Thyroid gland (tissue), 4 donors: ENCODE measurements around the gene GLYATL1. TPM values are rescaled to one million over a fixed set of nuclear protein-coding genes. Genes with fewer than 3 reads are reported as not detected.
"Not testable (repeated sequence)": the region's sequence is repeated elsewhere in the genome, so short reads cannot be mapped to it uniquely, and the experiment has no call there.

Experiments
- DNase-seq, 2 donors: peaks; one replicate each; pipeline ENCODE4 v3.0.0-alpha.2; 2019
- H3K27ac ChIP-seq, 3 donors: fragments of 200-600 bp; sonication (generic); 1 replicate in 2 of 3; 2 replicates in 1 of 3; pipeline ENCODE4 v1.5.1; 2016 to 2019; ENCODE audit warnings: mild to moderate bottlenecking in 1 of 3, moderate library complexity in 1 of 3
- H3K27me3 ChIP-seq: fragments of 200-600 bp; sonication (generic); one replicate; pipeline ENCODE4 v1.5.1; 2019
- H3K36me3 ChIP-seq, 2 donors: fragments of 200-600 bp; sonication (generic); one replicate each; pipeline ENCODE4 v1.5.1; 2016 to 2019
- H3K4me1 ChIP-seq, 2 donors: fragments of 200-600 bp; sonication (generic); one replicate each; pipeline ENCODE4 v1.5.1; 2017 to 2019
- H3K4me3 ChIP-seq, 3 donors: fragments of 200-600 bp; sonication (generic); replicated peaks in 1 of 3; 1 replicate in 2 of 3; 2 replicates in 1 of 3; pipeline ENCODE4 v1.5.1; 2016; ENCODE audit warnings: mild to moderate bottlenecking in 1 of 3
- H3K9me3 ChIP-seq: fragments of 200-600 bp; sonication (generic); one replicate; pipeline ENCODE4 v1.5.1; 2017
- CTCF ChIP-seq, 6 experiments: fragments of 200-600 bp in 3 of 6; fragments of 450-650 bp in 3 of 6; sonication (generic) in 3 of 6; IDR thresholded peaks; one replicate each; pipeline ENCODE4 v1.5.1; 2016 to 2019; ENCODE audit warnings: antibody characterized with exemption in 6 of 6, mild to moderate bottlenecking in 2 of 6, inconsistent platforms in 1 of 6, moderate library complexity in 1 of 6
- POLR2A ChIP-seq, 2 donors: fragments of 450-650 bp; IDR thresholded peaks; one replicate each; pipeline ENCODE4 v1.6.1; 2017; ENCODE audit warnings: antibody characterized with exemption in 2 of 2, mild to moderate bottlenecking in 2 of 2, moderate library complexity in 1 of 2
- WGBS, 2 donors: methylation state at CpG; one replicate each; pipeline ENCODE4 v1.1.5; 2017; 5-methylcytosine and 5-hydroxymethylcytosine counted together
- intact Hi-C: fragments of 100-400 bp; cut with DNase I; formaldehyde crosslinking; loops from one replicate; pipeline ENCODE4 v1.15.1; 2023
- total RNA-seq, 4 donors: library from RNA; depleted of rRNA; stranded (reverse); fragments of >200 nt; gene quantifications; one replicate each; pipeline ENCODE4 v1.2.3, GENCODE V29; 2016

GLYATL1 gene
- total RNA-seq, 4 donors from 2014 or later, result not detected

DNA sequence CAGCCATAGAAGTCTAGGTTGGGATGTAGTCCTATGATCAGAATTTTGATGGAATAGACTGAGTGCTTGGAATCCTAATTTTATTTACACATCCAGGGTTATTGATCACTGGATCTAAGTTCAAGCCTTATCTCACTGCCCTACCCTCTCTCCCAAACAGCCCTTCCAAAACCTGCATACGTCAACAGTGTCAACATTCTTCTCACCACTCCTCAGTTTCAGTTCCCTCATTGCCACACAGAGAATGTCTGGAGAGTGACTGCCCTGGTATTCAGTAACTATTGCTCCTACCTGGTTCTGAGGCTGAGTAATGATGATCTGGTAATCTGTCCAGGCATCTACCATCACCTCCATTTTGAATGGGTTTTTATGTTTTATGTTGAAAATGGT lies 60.0 kb downstream of the GLYATL1 start:
- no peaks in the 10 kb centered on the region for H3K27me3 ChIP-seq
- no peaks in the 10 kb centered on the region for H3K36me3 ChIP-seq
- H3K9me3 ChIP-seq, result no peaks in the 10 kb centered on the region
- intact Hi-C loops, result no loop called here
- WGBS, 2 donors, result 86 to 87% methylated on average over 1 of the region's 1 CpG
- DNase-seq, result no peak
- H3K4me1 ChIP-seq, result no peaks in the 10 kb centered on the region
- H3K4me3 ChIP-seq, result no peak overlapping the region
- no peak for TF ChIP-seq CTCF (IDR thresholded peaks at IDR 0.05)
- no peak for TF ChIP-seq POLR2A (IDR thresholded peaks at IDR 0.05)
- no peak overlapping the region for H3K27ac ChIP-seq

DNA sequence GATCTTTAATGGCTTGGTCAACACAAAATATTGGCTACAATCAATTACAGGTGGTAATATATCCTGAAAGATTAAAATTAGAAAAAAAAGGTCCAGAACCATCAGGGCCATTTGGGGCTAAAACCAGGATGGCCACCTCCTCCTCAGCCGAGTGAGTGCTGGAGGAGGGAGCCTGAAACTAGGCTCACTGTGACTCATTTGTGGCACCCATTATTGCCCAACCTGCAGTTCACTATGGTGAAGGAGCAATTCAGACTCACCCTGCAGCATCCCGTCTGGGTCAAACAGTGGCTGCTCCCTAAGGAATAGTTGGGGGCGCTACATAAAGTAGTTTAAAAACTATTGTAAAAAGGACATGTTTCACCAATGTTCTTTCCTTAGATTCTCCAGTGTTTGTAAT lies 60.7 kb downstream of the GLYATL1 start:
- 80 to 85% methylated on average over 3 of the region's 3 CpGs for WGBS, 2 donors
- intact Hi-C loops, result no loop called here
- no peaks in the 10 kb centered on the region for H3K9me3 ChIP-seq
- no peaks in the 10 kb centered on the region for H3K4me1 ChIP-seq
- H3K27ac ChIP-seq, result no peak overlapping the region
- no peak for TF ChIP-seq CTCF (IDR thresholded peaks at IDR 0.05)
- no peak for TF ChIP-seq POLR2A (IDR thresholded peaks at IDR 0.05)
- no peak for DNase-seq
- H3K27me3 ChIP-seq, result no peaks in the 10 kb centered on the region
- no peak overlapping the region for H3K4me3 ChIP-seq
- no peaks in the 10 kb centered on the region for H3K36me3 ChIP-seq

DNA sequence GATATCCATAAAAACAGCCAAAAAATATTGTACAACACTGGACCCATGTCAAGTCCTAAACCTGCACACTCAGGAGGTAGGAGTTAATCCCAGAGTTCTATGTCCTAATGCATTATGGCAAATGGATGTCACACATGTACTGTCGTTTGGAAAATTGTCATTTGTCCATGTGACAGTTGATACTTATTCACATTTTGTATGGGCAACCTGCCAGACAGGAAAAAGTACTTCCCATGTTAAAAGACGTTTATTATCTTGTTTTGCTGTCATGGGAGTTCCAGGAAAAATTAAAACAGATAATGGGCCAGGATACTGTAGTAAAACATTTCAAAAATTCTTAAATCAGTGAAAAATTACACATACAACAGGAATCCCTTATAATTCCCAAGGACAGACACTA lies 62.7 kb downstream of the GLYATL1 start:
- DNase-seq, H3K36me3 ChIP-seq, H3K4me1 ChIP-seq, H3K4me3 ChIP-seq, intact Hi-C loops, H3K9me3 ChIP-seq, H3K27ac ChIP-seq, H3K27me3 ChIP-seq: not testable (repeated sequence)
- 37 to 63% methylated on average over 2 of the region's 2 CpGs for WGBS, 2 donors

Other genes with a start within 250 kb of the GLYATL1 start
- gene GLYAT, start 207.5 kb upstream of the GLYATL1 start, total RNA-seq, result not detected
- gene GLYATL2, start 94.8 kb upstream of the GLYATL1 start, total RNA-seq, result 1 to 10 TPM in 1 of 4 donors, not detected in 3; 2.4 TPM
- gene GLYATL1B, start 146.8 kb downstream of the GLYATL1 start, total RNA-seq, result not detected
- gene FAM111B, start 167.7 kb downstream of the GLYATL1 start, total RNA-seq, result under 1 TPM in 2 of 4 donors, not detected in 2; 0.22 to 0.67 TPM
- gene FAM111A, start 203.4 kb downstream of the GLYATL1 start, total RNA-seq, result 10 to 100 TPM; 32.5 to 73.2 (median 40.1) TPM
- 10 to 100 TPM in 3 of 4 donors, 1 to 10 TPM in 1; 9.6 to 29.3 (median 17.5) TPM for gene DTX4, start 232.6 kb downstream of the GLYATL1 start, total RNA-seq